Kidney (tissue), 14 donors: ENCODE results near the gene GNAS. TPM values are rescaled to one million over a fixed set of nuclear protein-coding genes. Genes with fewer than 3 reads are reported as not detected.

Source experiments
- DNase-seq, 5 donors: peaks; one replicate each; pipeline ENCODE4 v3.0.0-alpha.2; 2013 to 2020
- FAIRE-seq: peaks from 2 replicates; lab custom pipeline; 2012; peaks lifted over from hg19 to GRCh38; lab: Jason Lieb, UNC
- H3K27ac ChIP-seq, 2 donors: one replicate each; pipeline ENCODE4 v1.7.0; 2013; ENCODE audit warnings: low read depth in 2 of 2, low read length in 2 of 2, inconsistent platforms in 1 of 2
- H3K27me3 ChIP-seq: one replicate; pipeline ENCODE4 v1.7.1; 2013; ENCODE audit warnings: low read length, inconsistent platforms; ENCODE audit not compliant: control insufficient read depth, insufficient read depth
- H3K36me3 ChIP-seq, 3 donors: one replicate each; pipeline versions ENCODE4 v1.7.0 to v1.7.1; 2013; ENCODE audit warnings: low read length in 3 of 3, control low read depth in 1 of 3, inconsistent platforms in 1 of 3; ENCODE audit not compliant: insufficient read depth in 3 of 3, control insufficient read depth in 2 of 3
- H3K4me1 ChIP-seq, 3 donors: one replicate each; pipeline versions ENCODE4 v1.7.0 to v1.7.1; 2013; ENCODE audit warnings: low read length in 3 of 3, inconsistent platforms in 1 of 3, low read depth in 1 of 3; ENCODE audit not compliant: control insufficient read depth in 2 of 3, insufficient read depth in 2 of 3
- H3K4me3 ChIP-seq, 3 donors: one replicate each; pipeline versions ENCODE4 v1.7.0 to v1.8.1; 2013; ENCODE audit warnings: low read length in 3 of 3, control low read depth in 1 of 3, inconsistent platforms in 1 of 3
- H3K9ac ChIP-seq, 3 donors: one replicate each; pipeline versions ENCODE4 v1.7.0 to v1.7.1; 2013; ENCODE audit warnings: low read length in 3 of 3, control low read depth in 1 of 3, inconsistent platforms in 1 of 3
- H3K9me3 ChIP-seq, 3 donors: one replicate each; pipeline versions ENCODE4 v1.7.0 to v1.7.1; 2013; ENCODE audit warnings: low read length in 3 of 3, control low read depth in 1 of 3, inconsistent platforms in 1 of 3; ENCODE audit not compliant: control insufficient read depth in 2 of 3, insufficient read depth in 1 of 3
- intact Hi-C: fragments of 100-400 bp; cut with DNase I; formaldehyde crosslinking; loops from one replicate; pipeline ENCODE4 v1.11.1; 2022
- polyA plus RNA-seq: library from polyadenylated mRNA; stranded (reverse); fragments of 350-450 nt; fragmentation: Illumina TruSeq; extraction: RNeasy Lipid Tissue Mini Kit (QIAGEN cat#74804); gene quantifications from one replicate; pipeline ENCODE4 v1.2.3, GENCODE V29; 2014; ENCODE audit warnings: low read depth, low replicate concordance; ENCODE audit not compliant: insufficient read depth
- total RNA-seq: library from RNA; stranded (reverse); fragmentation: NEBNext Ultra II Directional; extraction: Animal tissue kit (Norgen Biotek cat#: 25700); gene quantifications from one replicate; pipeline ENCODE4 v1.2.1, GENCODE V29; 2021
- TF ChIP-seq, protein P1 (sequence below): IDR thresholded peaks from 3 replicates; pipeline ENCODE4 v1.5.1; 2012; ENCODE audit warnings: mild to moderate bottlenecking, moderate library complexity, borderline replicate concordance; ENCODE audit not compliant: insufficient read depth; ENCODE audit errors: extremely low read depth
- donor health status: control.
- donor health status: control.
- donor health status: control.
- donor health status: control.
- donor health status: control.
- donor health status: DM: yes; HTN: yes; CAD: no.
- donor health status: Normal renal cell carcinoma (clear cell type).

GNAS gene
- total and polyA plus RNA-seq, 2 donors from 2014 or later = 792 to 867 TPM

DNA sequence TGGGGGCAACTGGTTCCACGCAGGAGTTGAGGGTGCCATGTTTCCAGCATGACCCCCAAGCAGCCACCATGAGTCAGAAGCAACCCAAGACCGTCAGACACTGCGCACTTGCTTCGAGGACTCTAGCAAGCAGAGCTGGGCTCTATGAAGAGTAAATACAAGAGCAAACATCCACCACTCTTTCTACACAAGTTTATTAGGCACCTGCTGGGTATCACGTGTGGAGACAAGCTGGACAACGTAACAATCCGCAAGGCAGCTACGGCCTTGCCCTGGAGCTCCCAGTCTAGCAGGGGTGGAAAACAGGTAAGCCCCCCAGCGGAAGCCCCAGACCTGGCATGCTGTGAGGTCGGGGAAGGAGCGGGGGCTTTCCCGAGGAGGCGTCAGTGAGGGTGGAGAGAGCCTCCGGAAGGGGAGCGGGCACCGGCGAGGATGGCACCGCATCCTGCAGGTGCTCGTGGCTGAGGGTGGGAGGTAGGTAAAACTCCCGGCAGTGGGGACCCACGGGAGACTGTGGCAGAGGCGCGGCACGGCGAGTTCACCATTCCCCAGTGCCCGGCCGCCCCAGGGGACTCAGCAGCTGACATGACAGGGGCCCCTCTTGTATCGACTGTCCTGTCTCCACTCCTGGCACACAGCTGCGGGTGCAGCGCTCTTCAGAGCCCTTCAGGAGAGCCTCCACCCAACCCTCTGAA is 35.4 kb upstream of the GNAS start:
- FAIRE-seq (no peak), DNase-seq (no peak)
- intact Hi-C loops = no loop called here

DNA sequence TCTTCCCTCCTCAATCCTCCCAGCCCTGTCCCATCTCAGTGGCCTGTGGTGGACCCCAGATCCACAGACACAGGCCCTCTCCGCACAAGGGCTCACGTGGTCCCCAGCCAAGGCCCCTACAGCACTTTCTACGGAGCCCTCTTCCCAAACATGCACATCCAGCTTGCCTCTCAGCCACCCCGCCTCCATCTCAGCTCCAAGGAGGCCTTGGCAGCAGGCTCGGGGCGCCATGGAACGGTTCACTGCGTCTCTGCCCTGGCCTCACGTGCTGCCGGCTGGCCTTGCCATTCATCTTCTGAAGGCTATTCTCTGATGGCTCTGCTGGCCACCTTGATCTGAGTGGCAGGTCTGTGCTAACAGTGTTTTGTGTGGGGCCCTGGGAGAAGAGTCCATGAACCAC is 34.8 kb upstream of the GNAS start:
- no peak overlapping the region for H3K9ac ChIP-seq

More for the DNA sequence above, 35.4 kb upstream of the GNAS start:
- H3K4me1 ChIP-seq = no peaks in the 10 kb centered on the region
- no peak overlapping the region for H3K4me3 ChIP-seq
- no peaks in the 10 kb centered on the region for H3K9me3 ChIP-seq
- no peak overlapping the region for H3K27ac ChIP-seq
- no peaks in the 10 kb centered on the region for H3K27me3 ChIP-seq
- H3K36me3 ChIP-seq = no peaks in the 10 kb centered on the region
- TF ChIP-seq, protein P1, sequence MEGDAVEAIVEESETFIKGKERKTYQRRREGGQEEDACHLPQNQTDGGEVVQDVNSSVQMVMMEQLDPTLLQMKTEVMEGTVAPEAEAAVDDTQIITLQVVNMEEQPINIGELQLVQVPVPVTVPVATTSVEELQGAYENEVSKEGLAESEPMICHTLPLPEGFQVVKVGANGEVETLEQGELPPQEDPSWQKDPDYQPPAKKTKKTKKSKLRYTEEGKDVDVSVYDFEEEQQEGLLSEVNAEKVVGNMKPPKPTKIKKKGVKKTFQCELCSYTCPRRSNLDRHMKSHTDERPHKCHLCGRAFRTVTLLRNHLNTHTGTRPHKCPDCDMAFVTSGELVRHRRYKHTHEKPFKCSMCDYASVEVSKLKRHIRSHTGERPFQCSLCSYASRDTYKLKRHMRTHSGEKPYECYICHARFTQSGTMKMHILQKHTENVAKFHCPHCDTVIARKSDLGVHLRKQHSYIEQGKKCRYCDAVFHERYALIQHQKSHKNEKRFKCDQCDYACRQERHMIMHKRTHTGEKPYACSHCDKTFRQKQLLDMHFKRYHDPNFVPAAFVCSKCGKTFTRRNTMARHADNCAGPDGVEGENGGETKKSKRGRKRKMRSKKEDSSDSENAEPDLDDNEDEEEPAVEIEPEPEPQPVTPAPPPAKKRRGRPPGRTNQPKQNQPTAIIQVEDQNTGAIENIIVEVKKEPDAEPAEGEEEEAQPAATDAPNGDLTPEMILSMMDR = no peak
- H3K9ac ChIP-seq = no peak overlapping the region

DNA sequence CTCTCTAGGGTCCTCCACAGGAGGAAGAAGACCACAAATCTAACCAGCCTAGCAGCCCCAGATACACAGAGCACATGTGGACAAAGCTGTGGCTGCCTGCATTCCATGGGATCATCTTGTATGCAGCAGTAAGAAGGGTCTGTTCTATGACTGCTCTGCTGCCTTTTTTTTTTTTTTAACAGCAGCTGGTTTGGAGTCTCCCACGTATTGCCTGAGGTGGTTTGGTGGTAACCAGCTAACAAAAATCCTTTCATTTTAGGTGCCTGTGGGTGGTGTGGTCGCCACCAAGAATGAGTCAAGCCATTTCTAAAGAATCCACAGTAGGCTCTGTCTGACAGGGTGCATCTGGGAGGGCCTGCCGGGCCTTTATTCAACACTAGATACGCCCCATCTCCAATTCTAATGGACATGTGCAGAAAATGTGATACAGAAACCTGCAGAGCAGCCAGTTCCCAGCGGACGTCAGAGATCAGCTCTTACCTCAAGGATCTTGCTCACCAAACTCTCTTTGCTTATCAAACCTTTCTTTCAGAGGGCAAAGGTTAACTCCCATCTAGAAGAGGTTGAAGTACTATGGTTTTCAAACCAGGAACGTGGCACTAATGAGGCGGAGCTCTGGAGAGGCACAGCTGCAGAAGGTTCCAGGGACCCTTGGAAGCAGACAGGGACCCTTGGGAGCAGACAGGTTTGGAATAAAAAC is 33.8 kb upstream of the GNAS start:
- H3K9me3 ChIP-seq = no peaks in the 10 kb centered on the region
- H3K27ac ChIP-seq = no peak overlapping the region
- no peaks in the 10 kb centered on the region for H3K27me3 ChIP-seq
- TF ChIP-seq, protein P1 = no peak
- H3K9ac ChIP-seq = no peak overlapping the region
- DNase-seq = no peak
- intact Hi-C loops = no loop called here
- no peaks in the 10 kb centered on the region for H3K36me3 ChIP-seq
- no peak for FAIRE-seq
- no peaks in the 10 kb centered on the region for H3K4me1 ChIP-seq
- no peak overlapping the region for H3K4me3 ChIP-seq

More for the DNA sequence above, 34.8 kb upstream of the GNAS start:
- Histone ChIP-seq H3K9me3 (no peaks in the 10 kb centered on the region), H3K4me1 (no peaks in the 10 kb centered on the region), H3K36me3 (no peaks in the 10 kb centered on the region), H3K27me3 (no peaks in the 10 kb centered on the region), H3K27ac (no peak overlapping the region), H3K4me3 (no peak overlapping the region)
- intact Hi-C loops = no loop called here
- TF ChIP-seq, protein P1 = no peak
- FAIRE-seq (no peak), DNase-seq (no peak)
